SJCRH30 (cell line): ENCODE measurements around the gene PDLIM1. TPM values are rescaled to one million over a fixed set of nuclear protein-coding genes. Genes with fewer than 3 reads are reported as not detected.

ENCODE experiments used
- DNase-seq, 2 experiments: peaks; one replicate each; pipeline ENCODE4 v3.0.0-alpha.2; 2015 to 2020
- H3K27ac ChIP-seq: fragments of 250-450 bp; sonication (Bioruptor Pico); 2 replicates; pipeline ENCODE4 v1.5.1; 2020; ENCODE audit warnings: mild to moderate bottlenecking, moderate library complexity
- H3K27me3 ChIP-seq: fragments of 250-450 bp; sonication (Bioruptor Pico); 2 replicates; pipeline ENCODE4 v1.5.1; 2020; ENCODE audit warnings: mild to moderate bottlenecking, moderate library complexity
- H3K36me3 ChIP-seq: fragments of 250-450 bp; sonication (Bioruptor Pico); 2 replicates; pipeline ENCODE4 v1.5.1; 2020; ENCODE audit warnings: mild to moderate bottlenecking, moderate library complexity
- H3K4me1 ChIP-seq: fragments of 250-450 bp; sonication (Bioruptor Pico); 2 replicates; pipeline ENCODE4 v1.5.1; 2020; ENCODE audit warnings: mild to moderate bottlenecking, moderate library complexity
- H3K4me3 ChIP-seq: fragments of 250-450 bp; sonication (Bioruptor Pico); 2 replicates; pipeline ENCODE4 v1.5.1; 2020; ENCODE audit warnings: mild to moderate bottlenecking, moderate library complexity
- H3K9me3 ChIP-seq: fragments of 250-450 bp; sonication (Bioruptor Pico); replicated peaks from 2 replicates; pipeline ENCODE4 v1.5.1; 2020; ENCODE audit warnings: mild to moderate bottlenecking, moderate library complexity
- total RNA-seq: library from RNA; depleted of rRNA; stranded (reverse); fragments of >200 nt; shearing (Covaris generic); gene quantifications from 2 replicates; pipeline ENCODE4 v1.2.3, GENCODE V29; 2014

PDLIM1 gene
- total RNA-seq, 1 experiment from 2014 or later: 6.3 TPM

GRCh38 chr10:95287281-95287680 is 3.5 kb downstream of the PDLIM1 start:
- H3K36me3 ChIP-seq: no peaks in the 10 kb centered on the region
- no peaks in the 10 kb centered on the region for H3K4me1 ChIP-seq
- DNase-seq: no peak
- H3K9me3 ChIP-seq: no peaks in the 10 kb centered on the region
- H3K27ac ChIP-seq: no peak overlapping the region
- H3K4me3 ChIP-seq: no peak overlapping the region
- H3K27me3 ChIP-seq: no peaks in the 10 kb centered on the region

DNA sequence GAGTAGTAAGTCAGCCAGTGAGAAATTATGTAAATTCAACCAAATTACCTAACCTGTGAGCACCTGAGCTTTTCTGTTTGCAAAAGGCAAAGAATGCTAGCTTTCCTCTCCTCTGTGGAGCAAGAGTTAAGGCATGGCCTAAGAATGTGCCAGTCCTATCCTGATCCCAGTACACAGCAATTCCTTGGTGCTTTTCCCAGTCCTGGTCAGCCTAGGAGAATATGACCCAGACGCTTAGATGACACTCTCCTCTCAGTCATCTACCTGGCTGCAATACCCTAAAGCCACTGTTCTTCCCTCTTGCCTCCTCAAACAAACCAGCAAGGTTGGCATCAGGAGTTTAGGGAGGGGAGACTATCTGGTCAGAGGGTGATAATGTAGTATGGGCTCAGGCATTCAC is 4.1 kb downstream of the PDLIM1 start:
- Histone ChIP-seq H3K27me3 (no peaks in the 10 kb centered on the region), H3K27ac (no peak overlapping the region), H3K4me3 (no peak overlapping the region)

GRCh38 chr10:95285556-95285955 is 5.2 kb downstream of the PDLIM1 start:
- H3K4me1 ChIP-seq: no peaks in the 10 kb centered on the region
- H3K27me3 ChIP-seq: no peaks in the 10 kb centered on the region
- no peak for DNase-seq
- no peaks in the 10 kb centered on the region for H3K36me3 ChIP-seq
- H3K4me3 ChIP-seq: no peak overlapping the region
- H3K27ac ChIP-seq: no peak overlapping the region
- H3K9me3 ChIP-seq: no peaks in the 10 kb centered on the region

More for the DNA sequence above, 4.1 kb downstream of the PDLIM1 start:
- Histone ChIP-seq H3K36me3 (no peaks in the 10 kb centered on the region), H3K9me3 (no peaks in the 10 kb centered on the region), H3K4me1 (no peaks in the 10 kb centered on the region)
- DNase-seq: no peak

- H3K4me1 ChIP-seq: no peaks in the 10 kb centered on the region
- H3K27me3 ChIP-seq: no peaks in the 10 kb centered on the region
- no peak for DNase-seq
- no peaks in the 10 kb centered on the region for H3K36me3 ChIP-seq
- H3K9me3 ChIP-seq: no peaks in the 10 kb centered on the region
- H3K27ac ChIP-seq: no peak overlapping the region
- H3K4me3 ChIP-seq: no peak overlapping the region
Observed at GRCh38 chr10:95284807-95285206, 6.0 kb downstream of the PDLIM1 start.

GRCh38 chr10:95282107-95282506 is 8.7 kb downstream of the PDLIM1 start:
- H3K27ac ChIP-seq: no peak overlapping the region
- no peaks in the 10 kb centered on the region for H3K27me3 ChIP-seq
- DNase-seq: no peak
- no peak overlapping the region for H3K4me3 ChIP-seq
- H3K9me3 ChIP-seq: no peaks in the 10 kb centered on the region
- H3K4me1 ChIP-seq: no peaks in the 10 kb centered on the region
- no peaks in the 10 kb centered on the region for H3K36me3 ChIP-seq

- no peak for DNase-seq
- H3K4me1 ChIP-seq: no peaks in the 10 kb centered on the region
- H3K27me3 ChIP-seq: no peaks in the 10 kb centered on the region
- no peak overlapping the region for H3K27ac ChIP-seq
- no peak overlapping the region for H3K4me3 ChIP-seq
- no peaks in the 10 kb centered on the region for H3K9me3 ChIP-seq
- H3K36me3 ChIP-seq: no peaks in the 10 kb centered on the region
Observed at GRCh38 chr10:95281206-95281605, 9.6 kb downstream of the PDLIM1 start.

DNA sequence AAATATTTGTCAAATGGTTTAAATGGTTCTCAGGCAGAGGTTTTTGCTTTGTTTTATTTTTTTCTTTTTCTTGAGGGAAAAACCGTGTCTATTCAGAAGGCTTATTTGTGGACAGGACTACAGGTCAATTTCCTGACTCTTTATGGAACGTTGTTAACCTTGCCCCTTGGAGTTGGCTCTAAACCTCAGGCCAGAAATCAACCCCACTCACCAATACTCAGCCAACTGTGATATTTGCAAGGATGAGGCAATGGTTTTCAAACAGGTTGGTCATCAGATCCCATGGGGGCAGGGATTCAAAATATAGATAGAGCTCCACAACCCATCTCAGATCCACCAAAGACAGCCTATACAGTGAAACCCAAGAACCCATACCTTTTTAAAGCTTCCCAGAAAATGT is 10.2 kb downstream of the PDLIM1 start:
- no peak overlapping the region for H3K27ac ChIP-seq
- no peak overlapping the region for H3K4me3 ChIP-seq
- DNase-seq: no peak

DNA sequence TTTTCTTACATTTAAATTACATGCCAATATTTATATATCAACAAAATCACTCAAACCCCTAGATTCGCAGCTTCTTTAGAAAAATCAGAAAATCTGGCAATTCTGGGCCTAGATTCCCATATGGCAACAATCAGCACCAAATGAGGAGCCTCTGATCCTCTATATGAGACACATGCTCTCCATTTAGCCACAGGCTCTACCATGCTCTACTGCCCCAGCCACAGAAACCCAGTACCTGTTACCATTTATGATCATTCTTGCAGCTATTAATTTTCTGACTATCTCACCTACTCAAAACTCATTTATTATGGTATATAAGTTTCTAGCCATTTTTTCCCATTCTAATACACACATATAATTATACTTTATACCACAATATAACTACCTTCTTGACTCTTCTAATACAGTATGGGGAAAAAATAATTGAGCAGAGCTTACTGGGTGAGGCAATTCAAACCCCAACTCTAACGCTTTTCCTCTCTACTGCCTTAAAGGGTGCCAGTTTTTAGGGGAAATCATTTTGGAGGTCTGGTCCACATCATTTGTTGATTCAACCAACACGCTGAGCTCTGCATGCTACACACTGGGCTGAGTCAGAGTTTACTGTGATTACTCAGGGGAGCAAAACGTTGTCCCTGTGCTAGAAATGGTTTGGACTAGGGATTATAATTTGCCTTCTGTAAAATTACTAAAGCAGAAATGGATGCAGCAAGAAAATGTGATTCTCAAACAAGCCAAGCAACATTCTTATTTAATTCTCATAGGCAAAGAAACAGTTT is 11.6 kb downstream of the PDLIM1 start:
- no peaks in the 10 kb centered on the region for H3K4me1 ChIP-seq
- H3K36me3 ChIP-seq: no peaks in the 10 kb centered on the region
- H3K27me3 ChIP-seq: no peaks in the 10 kb centered on the region
- no peak overlapping the region for H3K4me3 ChIP-seq
- no peak overlapping the region for H3K27ac ChIP-seq
- DNase-seq: no peak
- H3K9me3 ChIP-seq: no peaks in the 10 kb centered on the region

More for the DNA sequence above, 10.2 kb downstream of the PDLIM1 start:
- Histone ChIP-seq H3K9me3 (no peaks in the 10 kb centered on the region), H3K36me3 (no peaks in the 10 kb centered on the region), H3K4me1 (no peaks in the 10 kb centered on the region), H3K27me3 (no peaks in the 10 kb centered on the region)

DNA sequence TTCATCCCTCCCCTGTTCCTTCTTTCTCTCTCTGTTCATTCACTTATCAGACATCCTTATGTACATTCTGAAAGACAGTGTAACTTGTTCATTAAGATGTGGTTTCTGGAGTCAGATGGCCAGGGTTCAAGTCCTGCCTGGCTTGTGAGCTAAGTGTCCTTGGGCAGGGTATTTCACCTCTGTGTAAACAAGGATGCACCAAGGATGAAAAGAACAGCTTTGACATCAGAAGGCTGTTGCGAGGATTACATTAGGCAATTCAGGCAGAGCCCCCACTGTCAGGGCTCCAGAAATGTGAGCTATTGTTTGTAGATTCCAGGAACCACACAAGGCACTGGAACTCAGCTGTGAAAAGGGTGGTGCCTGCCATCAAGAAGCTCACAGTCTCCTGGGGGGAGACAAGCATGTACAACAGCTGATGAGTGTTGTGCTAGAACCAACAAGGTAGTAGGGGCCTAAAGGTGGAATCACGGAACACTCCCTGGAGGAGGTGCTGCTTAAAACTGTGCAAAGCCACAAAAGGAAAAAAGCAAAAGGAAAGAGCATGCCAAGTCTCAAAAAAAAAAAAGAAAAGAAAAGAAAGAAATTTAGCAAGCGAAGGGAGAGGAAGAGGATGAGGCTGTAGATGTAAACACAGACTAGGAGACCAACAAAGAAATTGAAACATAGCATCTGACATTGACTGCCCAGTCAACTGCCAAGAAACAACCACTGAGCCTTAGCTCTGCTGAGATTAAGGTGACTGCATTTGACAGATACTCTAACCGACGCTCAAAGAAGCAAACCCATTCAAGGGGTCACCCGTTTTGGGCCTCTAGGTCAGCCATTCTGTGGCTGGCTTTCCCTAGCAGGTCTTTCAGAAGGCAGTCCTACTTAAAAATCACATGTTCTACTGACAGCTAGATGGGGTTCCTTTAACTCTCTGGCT is 12.5 kb downstream of the PDLIM1 start:
- H3K27me3 ChIP-seq: no peaks in the 10 kb centered on the region
- DNase-seq: peak in 1 of 2 experiments; percentile 14
- H3K9me3 ChIP-seq: no peaks in the 10 kb centered on the region
- H3K27ac ChIP-seq: no peak overlapping the region
- no peaks in the 10 kb centered on the region for H3K36me3 ChIP-seq
- no peak overlapping the region for H3K4me3 ChIP-seq
- H3K4me1 ChIP-seq: peaks cover 4% of the 10 kb centered on the region; the same call in 1 of the 2 replicates

DNA sequence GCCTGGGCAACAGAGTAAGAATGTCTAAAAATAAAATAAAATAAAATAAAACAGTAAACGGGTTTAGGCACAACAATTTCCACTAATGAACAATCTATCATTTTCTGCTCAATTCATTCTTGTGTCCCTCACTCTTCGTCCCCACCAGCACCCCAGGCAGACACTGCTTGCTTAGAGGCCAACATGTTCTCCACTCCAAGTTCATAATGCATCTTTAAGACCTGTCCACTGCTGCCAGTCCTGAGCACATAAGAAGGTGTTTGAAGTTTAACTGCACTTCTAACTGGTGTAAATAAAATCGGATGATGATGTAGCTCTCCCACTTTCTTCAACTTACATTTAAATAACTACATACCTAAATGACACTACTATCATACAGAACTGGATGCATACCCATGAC is 13.2 kb downstream of the PDLIM1 start:
- H3K4me1 ChIP-seq: peaks cover 4% of the 10 kb centered on the region; the same call in 1 of the 2 replicates
- no peak overlapping the region for H3K4me3 ChIP-seq
- no peaks in the 10 kb centered on the region for H3K27me3 ChIP-seq
- no peaks in the 10 kb centered on the region for H3K36me3 ChIP-seq
- DNase-seq: no peak
- no peaks in the 10 kb centered on the region for H3K9me3 ChIP-seq
- H3K27ac ChIP-seq: no peak overlapping the region

DNA sequence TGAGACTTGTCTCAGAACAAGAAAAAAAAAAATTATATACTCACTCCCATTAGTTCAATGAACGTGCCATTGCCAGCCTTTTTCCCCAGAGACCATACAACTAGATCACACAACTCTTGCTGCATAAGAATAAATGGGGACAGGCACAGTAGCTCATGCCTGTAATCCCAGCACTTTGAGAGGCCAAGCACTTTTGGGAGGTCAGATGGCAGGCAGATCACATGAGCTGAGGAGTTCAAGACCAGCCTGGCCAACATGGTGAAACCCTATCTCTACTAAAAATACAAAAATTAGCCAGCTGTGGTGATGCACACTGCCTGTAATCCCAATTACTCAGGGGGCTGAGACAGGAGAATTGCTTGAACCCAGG is 13.6 kb downstream of the PDLIM1 start:
- DNase-seq: peak in 1 of 2 experiments; percentile 17
- H3K27ac ChIP-seq: no peak overlapping the region
- H3K9me3 ChIP-seq: no peaks in the 10 kb centered on the region

DNA sequence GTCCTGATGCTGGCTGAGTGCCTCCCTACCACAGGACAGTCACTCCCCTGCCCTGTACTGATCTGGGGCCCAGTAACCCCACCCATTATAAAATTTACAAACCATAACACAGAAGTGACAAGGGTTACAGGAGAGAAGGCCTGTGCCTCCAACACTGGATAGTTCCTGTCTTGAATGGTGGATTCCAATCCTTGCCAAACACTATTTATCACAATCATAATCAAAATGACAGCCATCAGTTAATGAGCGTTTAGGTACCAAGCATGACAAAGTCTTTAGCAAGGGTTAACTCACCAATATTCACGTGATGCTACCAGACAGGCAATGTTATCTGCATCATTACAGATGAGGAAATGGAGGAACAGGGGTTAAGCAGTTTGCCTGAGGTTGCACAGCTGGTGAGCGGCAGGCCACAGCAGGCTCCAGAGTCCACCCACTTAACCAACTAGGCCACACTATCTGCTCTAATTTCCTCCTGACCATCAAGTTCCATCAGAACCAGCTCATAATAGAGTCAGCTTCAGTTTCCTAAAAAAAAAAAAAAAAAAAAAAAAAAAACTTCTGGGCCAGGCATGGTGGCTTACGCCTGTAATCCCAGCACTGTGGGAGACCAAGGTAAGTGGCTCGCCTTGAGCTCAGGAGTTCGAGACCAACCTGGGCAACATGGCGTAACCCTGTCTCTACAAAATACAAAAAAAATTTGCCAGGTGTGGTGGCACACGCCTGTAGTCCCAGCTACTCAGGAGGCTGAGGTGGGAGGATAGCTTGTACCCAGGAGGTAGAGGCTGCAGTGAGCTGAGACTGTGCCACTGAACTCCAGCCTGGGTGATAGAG is 14.2 kb downstream of the PDLIM1 start:
- peaks cover 4% of the 10 kb centered on the region; the same call in 1 of the 2 replicates for H3K4me1 ChIP-seq
- no peaks in the 10 kb centered on the region for H3K9me3 ChIP-seq
- no peak for DNase-seq
- H3K4me3 ChIP-seq: no peak overlapping the region
- H3K27ac ChIP-seq: no peak overlapping the region
- H3K36me3 ChIP-seq: no peaks in the 10 kb centered on the region
- H3K27me3 ChIP-seq: no peaks in the 10 kb centered on the region

More for the DNA sequence above, 13.6 kb downstream of the PDLIM1 start:
- no peak overlapping the region for H3K4me3 ChIP-seq
- peaks cover 4% of the 10 kb centered on the region; the same call in 1 of the 2 replicates for H3K4me1 ChIP-seq
- H3K36me3 ChIP-seq: no peaks in the 10 kb centered on the region
- no peaks in the 10 kb centered on the region for H3K27me3 ChIP-seq

- no peak overlapping the region for H3K27ac ChIP-seq
- H3K36me3 ChIP-seq: no peaks in the 10 kb centered on the region
- H3K9me3 ChIP-seq: no peaks in the 10 kb centered on the region
- H3K4me3 ChIP-seq: no peak overlapping the region
- peaks cover 4% of the 10 kb centered on the region; the same call in 1 of the 2 replicates for H3K4me1 ChIP-seq
- no peaks in the 10 kb centered on the region for H3K27me3 ChIP-seq
- DNase-seq: no peak
Observed at GRCh38 chr10:95275726-95276366, 15.0 kb downstream of the PDLIM1 start.
